HCT116 (cell line): Measurements from ENCODE around the gene CALN1. TPM values are rescaled to one million over a fixed set of nuclear protein-coding genes. Genes with fewer than 3 reads are reported as not detected.

Experiments used
- ATAC-seq: fragments of 200-7000 bp; cut with Tn5 transposase; 2 replicates; pipeline ENCODE4 v1.9.1; 2020; ENCODE audit warnings: mild to moderate bottlenecking, moderate library complexity
- BruUV-seq: library from RNA; stranded (reverse); fragments of 400-500 nt; replicated peaks from 2 replicates; lab custom pipeline; 2021; lab: Mats Ljungman, UMichigan
- CTCF ChIA-PET: fragments of 300-600 bp; sonication (Branson Sonifier 250); formaldehyde crosslinking; loops from one replicate; lab custom pipeline; 2021; ENCODE audit warnings: antibody characterized with exemption; lab: Charles Lee
- POLR2A ChIA-PET: fragments of 300-600, 350-600 bp; sonication (Branson Sonifier 250); formaldehyde crosslinking; loops from one replicate; lab custom pipeline; 2021; ENCODE audit warnings: antibody characterized with exemption; lab: Charles Lee
- RAD21 ChIA-PET, 2 experiments: fragments of 300-600 bp; sonication (Branson Sonifier 250); formaldehyde crosslinking; loops; one replicate each; lab custom pipeline; 2023; ENCODE audit warnings: low total read pairs in 2 of 2; ENCODE audit not compliant: uncharacterized antibody in 2 of 2, unreplicated experiment in 2 of 2, low non-redundant PET in 1 of 2; lab: Charles Lee
- DNase-seq: peaks from one replicate; pipeline ENCODE4 v3.0.0-alpha.2; 2010; ENCODE audit warnings: low read depth, low spot score
- H2AFZ ChIP-seq: fragments of 200-600 bp; shearing (Covaris generic), sonication (generic); 2 replicates; pipeline ENCODE4 v1.6.1; 2017; ENCODE audit warnings: low read depth, mixed run types, mixed read lengths, antibody characterized with exemption, low read length; ENCODE audit not compliant: poor library complexity, severe bottlenecking
- H3K27ac ChIP-seq: 2 replicates; pipeline ENCODE4 v1.5.1; 2012; ENCODE audit warnings: low read depth, low read length
- H3K27me3 ChIP-seq: fragments of 200-600 bp; sonication (generic); 2 replicates; pipeline ENCODE4 v1.6.1; 2016; ENCODE audit warnings: mixed run types, low read length, mixed read lengths; ENCODE audit not compliant: insufficient read depth
- H3K36me3 ChIP-seq, 2 experiments: fragments of 200-500 bp in 1 of 2; fragments of 200-600 bp in 1 of 2; sonication (Bioruptor generic) in 1 of 2; sonication (generic) in 1 of 2; 2 replicates each; pipeline versions ENCODE4 v1.5.1 to v1.6.1; 2014 to 2016; ENCODE audit warnings: low read length in 2 of 2, inconsistent platforms in 1 of 2, mixed read lengths in 1 of 2, mixed run types in 1 of 2; ENCODE audit not compliant: insufficient read depth in 2 of 2, control insufficient read depth in 1 of 2
- H3K4me1 ChIP-seq, 2 experiments: fragments of 200-600 bp in 1 of 2; sonication (generic) in 1 of 2; 2 replicates each; pipeline versions ENCODE4 v1.5.1 to v1.6.1; 2012 to 2017; ENCODE audit warnings: low read length in 2 of 2, inconsistent platforms in 1 of 2, mild to moderate bottlenecking in 1 of 2, mixed read lengths in 1 of 2, mixed run types in 1 of 2, moderate library complexity in 1 of 2; ENCODE audit not compliant: insufficient read depth in 2 of 2, control insufficient read depth in 1 of 2
- H3K4me2 ChIP-seq: fragments of 200-600 bp; sonication (generic); 2 replicates; pipeline ENCODE4 v1.6.1; 2017; ENCODE audit warnings: mixed run types, low read length, mixed read lengths
- H3K4me3 ChIP-seq, 2 experiments: fragments of 200-600 bp in 1 of 2; sonication (generic) in 1 of 2; replicated peaks in 1 of 2; 2 replicates each; pipeline ENCODE4 v1.5.1; 2011 to 2016; ENCODE audit warnings: low read length in 2 of 2, control low read depth in 1 of 2, low read depth in 1 of 2, mild to moderate bottlenecking in 1 of 2, mixed read lengths in 1 of 2, mixed run types in 1 of 2
- H3K79me2 ChIP-seq: fragments of 200-600 bp; sonication (generic); 2 replicates; pipeline ENCODE4 v1.6.1; 2017; ENCODE audit warnings: mild to moderate bottlenecking, mixed run types, low read length, moderate library complexity, mixed read lengths; ENCODE audit not compliant: insufficient read depth
- H3K9ac ChIP-seq: fragments of 200-600 bp; sonication (generic); 2 replicates; pipeline ENCODE4 v1.6.1; 2016; ENCODE audit warnings: low read length, mixed read lengths
- H3K9me2 ChIP-seq: fragments of 200-600 bp; sonication (generic), shearing (Covaris generic); 2 replicates; pipeline ENCODE4 v1.6.1; 2017; ENCODE audit warnings: mixed run types, mild to moderate bottlenecking, moderate library complexity; ENCODE audit not compliant: insufficient read depth
- H3K9me3 ChIP-seq, 2 experiments: fragments of 200-500 bp in 1 of 2; fragments of 200-600 bp in 1 of 2; sonication (Bioruptor generic) in 1 of 2; sonication (generic) in 1 of 2; 2 replicates each; pipeline ENCODE4 v1.6.1; 2014 to 2017; ENCODE audit warnings: low read length in 2 of 2, mixed read lengths in 2 of 2, inconsistent platforms in 1 of 2, low read depth in 1 of 2, mild to moderate bottlenecking in 1 of 2, mixed run types in 1 of 2, moderate library complexity in 1 of 2; ENCODE audit not compliant: control insufficient read depth in 1 of 2, insufficient read depth in 1 of 2
- H4K20me1 ChIP-seq: fragments of 200-600 bp; sonication (generic), shearing (Covaris generic); 2 replicates; pipeline ENCODE4 v1.6.1; 2017; ENCODE audit warnings: mixed run types, mild to moderate bottlenecking, moderate library complexity; ENCODE audit not compliant: insufficient read depth
- CBX3 ChIP-seq: IDR thresholded peaks from 2 replicates; pipeline ENCODE4 v1.6.1; 2012; ENCODE audit warnings: low read depth
- CEBPB ChIP-seq: IDR thresholded peaks from 2 replicates; pipeline ENCODE4 v1.6.1; 2012; ENCODE audit warnings: low read depth
- ELF1 ChIP-seq: IDR thresholded peaks from 2 replicates; pipeline ENCODE4 v1.6.1; 2012; ENCODE audit warnings: low read depth, borderline replicate concordance
- EZH2 ChIP-seq: fragments of 200-600 bp; sonication (generic); IDR thresholded peaks from 2 replicates; pipeline ENCODE4 v1.6.1; 2017; ENCODE audit warnings: antibody characterized with exemption, mixed run types
- JUND ChIP-seq: IDR thresholded peaks from 2 replicates; pipeline ENCODE4 v1.6.1; 2012
- MAX ChIP-seq: IDR thresholded peaks from 2 replicates; pipeline ENCODE4 v1.6.1; 2012
- POLR2A ChIP-seq: IDR thresholded peaks from 2 replicates; pipeline ENCODE4 v1.7.0; 2011; ENCODE audit warnings: borderline replicate concordance; ENCODE audit not compliant: insufficient read depth, insufficient read length; ENCODE audit errors: extremely low read depth
- POLR2AphosphoS5 ChIP-seq: IDR thresholded peaks from 2 replicates; pipeline ENCODE4 v1.6.1; 2011; ENCODE audit warnings: mild to moderate bottlenecking, low read depth, low read length, moderate library complexity
- RAD21 ChIP-seq: IDR thresholded peaks from 2 replicates; pipeline ENCODE4 v1.6.1; 2012; ENCODE audit warnings: low read depth, mild to moderate bottlenecking
- REST ChIP-seq: IDR thresholded peaks from 2 replicates; pipeline ENCODE4 v1.6.1; 2012; ENCODE audit warnings: low read depth
- SIN3A ChIP-seq: IDR thresholded peaks from 2 replicates; pipeline ENCODE4 v1.6.1; 2012; ENCODE audit warnings: low read depth
- SP1 ChIP-seq: IDR thresholded peaks from 2 replicates; pipeline ENCODE4 v1.6.1; 2012; ENCODE audit warnings: low read depth
- ZFX ChIP-seq: fragments of 450-650 bp; IDR thresholded peaks from 2 replicates; pipeline ENCODE4 v1.6.1; 2017
- intact Hi-C: fragments of 100-400 bp; cut with micrococcal nuclease; formaldehyde crosslinking; loops from 2 replicates; pipeline ENCODE4 v1.10.0; 2022
- total RNA-seq: library from RNA; stranded (reverse); gene quantifications from one replicate; pipeline ENCODE4 v1.2.1, GENCODE V29; 2021; ENCODE audit not compliant: unreplicated experiment
- TF ChIP-seq, protein P1 (sequence below), 3 experiments: fragments of 200-600 bp in 1 of 3; sonication (generic) in 1 of 3; IDR thresholded peaks in 2 of 3; conservative IDR thresholded peaks in 1 of 3; 2 replicates each; pipeline ENCODE4 v1.5.1; 2012 to 2017; ENCODE audit warnings: low read depth in 2 of 3, low read length in 2 of 3, antibody characterized with exemption in 1 of 3, borderline replicate concordance in 1 of 3, control low read depth in 1 of 3, mild to moderate bottlenecking in 1 of 3, mixed read lengths in 1 of 3, mixed run types in 1 of 3, moderate library complexity in 1 of 3; ENCODE audit not compliant: insufficient read depth in 1 of 3

CALN1 gene
- total RNA-seq, 1 experiment from 2014 or later: 0.17 TPM

DNA sequence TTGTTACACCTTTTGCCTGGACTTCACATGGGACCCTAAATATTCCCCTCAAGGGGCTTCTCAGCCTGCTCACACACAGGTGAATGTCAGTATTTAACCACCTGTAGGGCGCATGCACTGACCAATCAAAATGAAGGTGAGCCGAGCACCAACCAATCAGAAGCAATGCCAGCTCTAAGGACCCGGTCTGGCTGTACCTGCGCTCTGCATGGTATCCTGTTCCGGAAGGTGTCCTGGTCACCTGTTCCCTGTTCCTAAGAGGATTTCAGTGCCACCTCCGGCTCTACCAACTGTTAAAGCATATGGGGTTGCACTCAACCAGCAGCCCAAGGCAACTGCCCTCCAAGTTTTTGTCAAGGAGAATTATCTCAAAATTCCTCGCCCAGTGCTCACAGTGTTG lies 18.4 kb upstream of the CALN1 start:
- no peaks in the 10 kb centered on the region for H3K4me1 ChIP-seq
- H3K79me2 ChIP-seq: no peaks in the 10 kb centered on the region
- H3K27me3 ChIP-seq: 0 out of 2 replicates have a peak, but pooled peaks cover 3% of the 10 kb centered on the region
- intact Hi-C loops: no loop called here
- no peaks in the 10 kb centered on the region for H3K36me3 ChIP-seq
- no peak overlapping the region for H3K9ac ChIP-seq
- no TSS peak for BruUV-seq
- CTCF ChIA-PET: no interaction called here
- DNase-seq: no peak
- no peak overlapping the region for H3K4me2 ChIP-seq
- no peak overlapping the region for H3K27ac ChIP-seq
- no peak for TF ChIP-seq CBX3
- TF ChIP-seq POLR2A: no peak
- no peak for TF ChIP-seq POLR2AphosphoS5
- no peak for TF ChIP-seq RAD21
- no peak for TF ChIP-seq SIN3A
- no peak for TF ChIP-seq EZH2
- no peak for TF ChIP-seq CEBPB
- TF ChIP-seq SP1: no peak
- TF ChIP-seq ELF1: no peak
- TF ChIP-seq, protein P1, sequence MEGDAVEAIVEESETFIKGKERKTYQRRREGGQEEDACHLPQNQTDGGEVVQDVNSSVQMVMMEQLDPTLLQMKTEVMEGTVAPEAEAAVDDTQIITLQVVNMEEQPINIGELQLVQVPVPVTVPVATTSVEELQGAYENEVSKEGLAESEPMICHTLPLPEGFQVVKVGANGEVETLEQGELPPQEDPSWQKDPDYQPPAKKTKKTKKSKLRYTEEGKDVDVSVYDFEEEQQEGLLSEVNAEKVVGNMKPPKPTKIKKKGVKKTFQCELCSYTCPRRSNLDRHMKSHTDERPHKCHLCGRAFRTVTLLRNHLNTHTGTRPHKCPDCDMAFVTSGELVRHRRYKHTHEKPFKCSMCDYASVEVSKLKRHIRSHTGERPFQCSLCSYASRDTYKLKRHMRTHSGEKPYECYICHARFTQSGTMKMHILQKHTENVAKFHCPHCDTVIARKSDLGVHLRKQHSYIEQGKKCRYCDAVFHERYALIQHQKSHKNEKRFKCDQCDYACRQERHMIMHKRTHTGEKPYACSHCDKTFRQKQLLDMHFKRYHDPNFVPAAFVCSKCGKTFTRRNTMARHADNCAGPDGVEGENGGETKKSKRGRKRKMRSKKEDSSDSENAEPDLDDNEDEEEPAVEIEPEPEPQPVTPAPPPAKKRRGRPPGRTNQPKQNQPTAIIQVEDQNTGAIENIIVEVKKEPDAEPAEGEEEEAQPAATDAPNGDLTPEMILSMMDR (IDR thresholded peaks at IDR 0.05 in 2 of 3, conservative IDR thresholded peaks at IDR 0.05 in 1 of 3; ENCODE audit: borderline replicate concordance in 1 of 3, insufficient read depth in 1 of 3, low read depth in 2 of 3, low read length in 2 of 3): no peak
- TF ChIP-seq MAX: no peak
- TF ChIP-seq JUND: no peak
- TF ChIP-seq ZFX: no peak
- no peak for TF ChIP-seq REST
- TF ChIP-seq, all 23 proteins: peak for 0
- no peak overlapping the region for H3K4me3 ChIP-seq
- H4K20me1 ChIP-seq: no peaks in the 10 kb centered on the region
- RAD21 ChIA-PET: no interaction called here
- no peaks in the 10 kb centered on the region for H3K9me2 ChIP-seq
- H2AFZ ChIP-seq: no peak overlapping the region
- H3K9me3 ChIP-seq: no peaks in the 10 kb centered on the region
- POLR2A ChIA-PET: no interaction called here
- peak; percentile 59; the same call in 1 of the 2 replicates for ATAC-seq
